Right lobe of liver (tissue), 4 donors: Measurements from ENCODE around the gene TMEM178A.

Source experiments
- POLR2A ChIP-seq: fragments of 450-650 bp; IDR thresholded peaks from one replicate; pipeline ENCODE4 v1.6.1; 2017; ENCODE audit warnings: antibody characterized with exemption, mild to moderate bottlenecking
- TF ChIP-seq, protein P1 (sequence below), 4 donors: fragments of 200-600 bp in 3 of 4; fragments of 450-650 bp in 1 of 4; IDR thresholded peaks; one replicate each; pipeline versions ENCODE4 v1.5.1 to v1.8.0; 2016 to 2022; ENCODE audit warnings: antibody characterized with exemption in 4 of 4, mild to moderate bottlenecking in 2 of 4
- donor health status: DM: no; HTN: no; CAD: no.
- donor health status: DM: no; HTN: no; CAD: no.
- donor health status: DM: no; HTN: yes; CAD: no.

DNA sequence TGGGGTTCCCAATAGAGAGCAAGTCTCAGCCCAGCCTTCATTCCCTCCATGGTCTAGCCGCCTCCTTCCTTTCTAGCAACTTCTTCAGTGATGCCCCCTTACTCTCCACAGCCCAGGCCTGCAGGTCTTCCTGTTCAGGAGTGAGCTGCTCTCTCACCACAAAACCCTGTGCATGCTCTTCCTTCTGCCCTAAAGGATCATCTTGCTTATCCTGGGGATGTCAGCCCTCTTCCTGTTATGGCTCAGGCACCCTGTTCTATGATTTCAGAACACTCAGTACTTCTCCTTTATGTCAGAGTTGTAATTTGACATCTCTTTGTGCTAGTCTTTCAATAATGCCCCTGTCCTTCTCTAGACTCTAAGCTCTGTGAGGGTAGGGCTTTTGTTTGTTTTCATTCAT is 19.4 kb downstream of the TMEM178A start:
- TF ChIP-seq, protein P1, sequence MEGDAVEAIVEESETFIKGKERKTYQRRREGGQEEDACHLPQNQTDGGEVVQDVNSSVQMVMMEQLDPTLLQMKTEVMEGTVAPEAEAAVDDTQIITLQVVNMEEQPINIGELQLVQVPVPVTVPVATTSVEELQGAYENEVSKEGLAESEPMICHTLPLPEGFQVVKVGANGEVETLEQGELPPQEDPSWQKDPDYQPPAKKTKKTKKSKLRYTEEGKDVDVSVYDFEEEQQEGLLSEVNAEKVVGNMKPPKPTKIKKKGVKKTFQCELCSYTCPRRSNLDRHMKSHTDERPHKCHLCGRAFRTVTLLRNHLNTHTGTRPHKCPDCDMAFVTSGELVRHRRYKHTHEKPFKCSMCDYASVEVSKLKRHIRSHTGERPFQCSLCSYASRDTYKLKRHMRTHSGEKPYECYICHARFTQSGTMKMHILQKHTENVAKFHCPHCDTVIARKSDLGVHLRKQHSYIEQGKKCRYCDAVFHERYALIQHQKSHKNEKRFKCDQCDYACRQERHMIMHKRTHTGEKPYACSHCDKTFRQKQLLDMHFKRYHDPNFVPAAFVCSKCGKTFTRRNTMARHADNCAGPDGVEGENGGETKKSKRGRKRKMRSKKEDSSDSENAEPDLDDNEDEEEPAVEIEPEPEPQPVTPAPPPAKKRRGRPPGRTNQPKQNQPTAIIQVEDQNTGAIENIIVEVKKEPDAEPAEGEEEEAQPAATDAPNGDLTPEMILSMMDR (IDR thresholded peaks at IDR 0.05), result no peak
- TF ChIP-seq POLR2A, result no peak
